Stimulated activated CD4-positive, alpha-beta T cell treated with anti-CD3 and anti-CD28 coated beads, Interleukin-1b, Interleukin-23, amount 100 ng/mL, for 24 hours (primary cell): ENCODE results near the gene B4GAT1.

Experiments
- DNase-seq, 4 experiments: peaks; one replicate each; pipeline ENCODE4 v3.0.0-alpha.2; 2020; ENCODE audit warnings: low read depth in 4 of 4, low spot score in 1 of 4

B4GAT1 gene

DNA sequence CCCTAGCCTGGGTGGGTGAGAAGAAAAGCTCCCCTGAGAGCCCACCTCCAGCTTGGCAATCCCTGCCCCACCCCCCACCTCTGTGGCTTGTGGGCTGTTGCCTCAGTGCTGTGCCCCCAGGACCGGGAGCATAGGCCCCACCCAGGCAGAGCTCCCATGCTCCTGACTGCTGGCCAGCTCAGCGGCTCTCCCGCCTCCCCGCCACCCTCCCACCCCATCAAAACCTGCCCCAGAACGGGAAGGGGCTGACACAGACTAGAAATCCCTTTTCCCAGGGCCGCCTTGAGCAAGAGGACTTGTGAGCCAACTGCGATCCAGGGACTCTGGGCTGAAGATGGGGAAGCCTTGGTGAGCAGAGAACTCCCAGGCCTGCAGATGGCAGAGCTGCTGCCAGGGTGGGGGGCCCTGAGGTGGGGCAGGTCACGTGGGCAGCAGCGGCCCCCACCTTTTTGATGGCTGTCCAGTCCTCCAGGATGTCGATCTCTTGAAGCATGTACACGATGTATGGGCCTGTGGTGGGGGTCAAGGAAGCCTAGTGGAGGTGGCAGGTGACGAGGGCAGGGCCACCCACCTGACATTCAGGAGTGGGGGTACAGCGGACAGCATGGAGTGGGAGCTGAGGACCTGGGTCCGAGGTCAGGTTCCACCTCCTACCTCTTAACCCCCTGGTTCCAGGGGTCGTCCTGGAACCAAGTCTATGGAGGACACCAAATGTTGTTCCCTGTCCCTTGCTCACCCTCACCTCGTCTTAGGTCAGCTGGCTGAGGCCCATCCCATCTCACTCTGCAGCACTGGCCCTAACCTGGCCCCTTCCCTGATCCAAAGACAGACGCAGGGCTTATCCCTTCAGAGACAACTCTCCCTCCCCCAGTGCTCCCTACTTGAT lies 8.9 kb downstream of the B4GAT1 start:
- DNase-seq = no peak

DNA sequence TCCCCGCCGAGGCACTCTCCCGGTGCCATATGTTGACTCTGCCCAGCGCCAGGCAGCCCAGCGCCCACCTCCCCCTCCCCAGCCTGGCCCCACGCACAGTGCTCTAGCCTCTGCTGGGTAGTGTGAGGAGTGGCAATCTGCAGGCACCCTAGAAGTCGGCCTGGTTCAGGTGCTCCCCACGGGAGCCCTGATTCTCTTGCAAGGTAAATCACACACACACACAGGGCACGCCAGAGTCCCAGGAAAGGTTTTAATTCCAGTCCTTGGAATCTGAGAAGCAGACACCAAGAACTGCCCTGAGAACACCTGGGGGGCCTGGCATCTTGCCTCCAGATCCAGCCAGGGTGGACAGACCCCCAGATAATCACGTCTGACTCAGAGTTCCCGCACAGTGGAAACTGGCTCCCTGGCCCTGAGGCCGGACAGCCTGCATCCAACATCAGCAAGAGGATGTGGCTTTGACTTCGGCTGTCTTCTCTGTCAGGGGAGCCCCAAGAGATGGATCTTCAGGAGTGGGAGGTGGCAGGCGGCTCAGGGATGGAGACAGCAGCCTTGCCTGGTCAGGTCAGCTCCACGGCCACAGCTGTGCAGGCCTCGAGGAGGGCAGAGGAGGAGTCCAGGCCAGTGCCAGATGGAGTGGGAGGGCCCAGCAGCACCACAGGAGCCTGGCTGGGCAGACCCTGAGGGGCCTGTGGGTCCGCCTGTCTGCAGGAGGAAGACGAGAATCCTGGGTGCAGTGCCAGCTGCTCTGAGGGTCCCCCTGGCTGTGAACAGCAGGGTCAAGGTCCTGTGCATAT lies 10.1 kb downstream of the B4GAT1 start:
- DNase-seq = no peak

DNA sequence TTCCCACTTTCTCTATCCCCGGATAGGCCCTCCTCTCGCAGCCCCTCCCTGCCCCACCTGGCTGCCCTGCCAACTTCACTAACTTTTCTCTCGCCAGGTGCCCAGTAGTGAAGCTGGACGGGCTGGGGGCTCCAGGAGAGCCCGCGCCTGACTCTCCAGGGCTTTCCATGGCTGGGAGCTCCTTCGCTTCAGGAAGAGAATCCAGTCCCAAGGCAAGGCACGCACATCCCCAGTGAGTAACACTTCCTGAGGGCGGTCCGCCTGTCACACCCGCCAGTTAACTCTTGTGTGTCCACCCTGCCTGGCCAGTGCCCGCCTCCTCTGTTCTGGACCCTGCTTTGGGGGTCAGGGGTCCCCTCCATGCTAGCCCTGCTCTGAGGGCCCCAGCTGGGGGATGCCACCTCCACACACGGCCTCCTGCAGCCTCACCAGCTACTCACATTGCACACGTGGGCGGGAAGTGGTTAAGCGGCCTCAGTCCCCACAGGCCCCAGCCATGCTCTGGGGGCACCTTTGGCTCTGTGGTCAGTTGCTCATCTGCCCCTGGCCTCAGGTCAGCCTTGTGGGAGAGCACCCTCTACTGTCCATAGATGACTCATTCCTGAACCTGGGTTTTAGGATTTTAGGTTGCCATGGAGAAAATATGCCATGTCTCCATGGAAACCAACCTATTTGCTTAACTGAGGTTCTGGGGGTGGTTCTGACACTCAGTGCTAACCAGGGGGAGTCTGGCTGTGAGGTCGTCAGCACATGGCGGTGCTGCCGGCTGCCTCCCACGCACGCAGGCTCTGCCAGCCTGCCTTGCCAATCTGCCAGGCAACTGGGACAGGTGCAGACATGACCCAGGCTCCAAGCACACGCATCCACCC lies 11.0 kb downstream of the B4GAT1 start, which contains the start of gene RIN1:
Gene RIN1, minus strand, starts transcription at position 201 of the 869 bp plus-strand sequence. Its CDS starts 32 bp downstream, at position 169.
- peak in 1 of 4 experiments; percentile 51 for DNase-seq

- DNase-seq = no peak
These were observed 11.7 kb downstream of the B4GAT1 start for GRCh38 chr11:66335531-66336233.

DNA sequence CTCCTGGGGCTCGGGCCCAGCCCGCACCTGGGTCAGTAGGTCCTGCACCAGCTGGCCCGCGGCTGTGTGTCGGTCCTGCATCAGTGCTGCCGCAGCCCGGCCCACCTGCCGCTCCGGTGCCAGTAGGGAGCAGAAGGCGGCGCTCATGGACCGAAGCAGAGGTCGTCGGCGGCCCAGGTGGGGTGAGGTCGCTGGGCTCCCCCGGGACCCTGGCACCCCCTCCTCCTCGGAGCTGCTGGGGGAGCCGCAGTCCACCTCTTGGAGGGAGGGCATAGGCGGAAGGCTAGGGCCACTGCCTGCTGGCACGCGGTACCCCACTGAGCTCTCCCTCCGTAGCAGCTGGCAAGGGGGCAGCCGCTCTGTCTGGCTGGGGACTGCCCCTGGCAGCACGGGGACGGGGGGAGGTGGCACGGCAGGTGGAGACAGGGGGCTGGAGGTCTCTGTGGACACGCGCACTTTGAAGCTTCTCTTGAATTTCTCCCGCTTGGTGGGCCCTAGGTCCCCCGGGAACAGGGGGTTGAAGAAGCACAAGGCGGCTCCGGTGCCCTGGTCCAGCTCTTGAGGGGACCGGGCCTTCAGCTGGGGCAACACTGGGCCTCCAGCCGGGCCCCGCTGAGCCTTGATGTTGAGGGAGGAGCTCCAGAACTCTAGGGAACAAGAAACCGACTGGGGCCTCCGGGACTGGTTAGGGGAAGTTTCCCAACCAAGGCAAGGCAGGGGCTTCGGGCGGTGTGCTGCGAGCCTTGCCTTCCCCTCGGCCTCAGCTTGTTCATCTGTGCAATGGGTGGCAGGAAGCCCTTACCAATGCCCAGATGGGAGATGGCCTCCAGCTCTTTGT lies 12.6 kb downstream of the B4GAT1 start:
- no peak for DNase-seq

GRCh38 chr11:66333896-66334604 lies 13.4 kb downstream of the B4GAT1 start:
- no peak for DNase-seq

GRCh38 chr11:66333220-66333877 lies 14.1 kb downstream of the B4GAT1 start:
- DNase-seq = no peak

DNA sequence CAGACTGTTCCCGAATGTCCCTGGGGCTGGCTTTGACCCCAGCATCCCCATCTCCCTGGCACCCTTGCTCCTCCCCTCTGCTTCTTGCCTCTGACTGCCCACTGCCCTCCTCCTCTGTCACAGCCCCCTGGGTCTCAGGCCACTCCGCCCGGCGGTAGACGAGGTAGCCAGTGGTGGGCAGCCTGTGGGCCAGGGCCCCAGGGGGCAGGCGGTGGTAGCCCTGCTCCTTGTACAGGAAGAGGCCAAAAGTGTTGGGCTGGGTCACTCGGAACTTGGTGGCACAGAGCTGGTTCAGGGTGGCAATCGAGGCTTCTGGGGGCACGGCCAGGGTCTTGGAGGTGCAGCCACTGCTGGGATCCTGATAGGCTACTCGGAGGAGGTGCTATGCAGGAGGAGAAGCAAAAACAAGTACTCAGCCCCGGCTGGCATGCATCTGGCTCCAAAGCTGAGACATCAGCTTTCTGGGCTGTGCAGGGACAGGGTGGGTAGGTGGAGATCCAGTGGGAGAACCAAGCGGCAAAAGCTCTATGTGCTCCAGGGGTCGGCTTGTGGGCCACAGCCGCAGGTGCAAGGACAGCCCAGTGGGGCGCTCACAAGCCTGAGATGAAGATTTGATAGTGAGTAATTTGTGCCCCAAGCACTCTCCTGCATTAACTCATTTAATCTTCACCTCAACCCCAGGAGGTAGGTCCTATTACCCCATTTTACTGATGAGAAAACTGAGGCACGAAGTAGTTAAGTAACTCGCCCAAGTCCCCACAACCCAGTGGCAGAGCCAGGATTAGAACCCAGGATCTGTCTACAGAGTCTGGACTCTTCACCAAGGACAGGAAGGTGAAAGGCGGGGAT lies 14.8 kb downstream of the B4GAT1 start:
- no peak for DNase-seq

DNA sequence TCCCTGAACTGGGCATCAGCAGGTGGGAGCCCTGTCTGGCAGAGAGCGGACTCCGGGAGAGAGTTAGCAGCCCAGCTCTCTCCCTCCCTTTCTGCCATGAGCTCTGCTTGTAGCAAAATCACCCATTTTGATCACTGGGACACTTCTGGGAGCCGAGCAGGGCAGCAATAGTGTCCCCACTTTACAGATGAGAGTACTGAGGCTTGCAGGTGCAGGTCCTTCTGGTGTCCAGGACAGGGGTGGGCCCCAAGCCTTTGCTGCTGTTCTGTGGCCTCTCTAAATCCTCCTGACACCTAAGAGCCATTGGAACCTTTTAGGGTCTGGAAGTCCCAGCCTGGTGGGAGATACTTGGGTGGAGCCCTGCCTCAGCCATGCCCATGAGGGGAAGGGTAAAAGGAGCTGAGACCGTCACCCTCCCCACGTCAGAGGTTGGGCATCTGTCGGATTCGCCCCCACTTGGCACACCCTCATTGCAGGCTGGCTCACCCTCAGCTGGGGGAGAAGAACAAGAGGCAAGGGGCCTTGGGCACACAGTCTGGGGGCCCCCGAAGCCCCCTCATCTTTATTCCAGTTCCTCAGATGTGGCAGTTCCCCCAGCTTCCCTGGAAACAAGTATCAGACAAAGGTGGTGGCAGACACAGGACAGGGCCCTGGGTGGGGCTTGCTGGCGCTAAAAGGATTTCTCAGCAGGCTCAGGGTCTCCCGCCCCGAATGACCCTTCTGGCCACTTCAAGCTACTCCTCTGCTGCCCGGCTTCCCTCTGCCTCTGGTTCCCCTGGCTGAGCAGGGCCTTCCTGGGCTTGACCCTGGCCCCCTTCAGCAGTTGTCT lies 15.7 kb downstream of the B4GAT1 start:
- no peak for DNase-seq

- no peak for DNase-seq
These were observed 16.5 kb downstream of the B4GAT1 start for GRCh38 chr11:66330931-66331330.

GRCh38 chr11:66329165-66329673 lies 18.2 kb downstream of the B4GAT1 start:
- DNase-seq = no peak

GRCh38 chr11:66328302-66329144 lies 18.9 kb downstream of the B4GAT1 start:
- peak; percentile 52 to 79 (median 74) for DNase-seq

DNA sequence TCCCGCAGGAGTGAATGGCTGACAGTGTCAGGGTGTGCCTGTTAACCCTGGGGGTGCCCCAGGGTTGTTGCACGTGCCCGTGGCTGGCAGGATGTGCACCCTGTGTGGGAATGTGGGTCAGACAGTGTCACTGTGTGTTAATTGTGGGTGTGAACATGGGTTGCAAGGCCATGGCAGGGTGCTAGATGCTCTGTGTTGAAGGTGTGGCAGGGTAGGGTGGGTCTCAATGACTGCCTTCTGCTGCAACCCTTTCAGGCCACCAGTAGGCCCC lies 19.5 kb downstream of the B4GAT1 start:
- no peak for DNase-seq

- no peak for DNase-seq
These were observed 20.0 kb downstream of the B4GAT1 start for GRCh38 chr11:66327171-66328030.
